HG02943 (cell line): ENCODE data around the gene THRB.
"Not testable (repeated sequence)": the region's sequence is repeated elsewhere in the genome, so short reads cannot be mapped to it uniquely, and the experiment has no call there.

Source experiments
- ATAC-seq: cut with Tn5 transposase; IDR thresholded peaks from one replicate; pipeline ENCODE4 v1.9.1; 2021; ENCODE audit warnings: mild to moderate bottlenecking, low read depth, moderate library complexity; ENCODE audit not compliant: unreplicated experiment

THRB gene

DNA sequence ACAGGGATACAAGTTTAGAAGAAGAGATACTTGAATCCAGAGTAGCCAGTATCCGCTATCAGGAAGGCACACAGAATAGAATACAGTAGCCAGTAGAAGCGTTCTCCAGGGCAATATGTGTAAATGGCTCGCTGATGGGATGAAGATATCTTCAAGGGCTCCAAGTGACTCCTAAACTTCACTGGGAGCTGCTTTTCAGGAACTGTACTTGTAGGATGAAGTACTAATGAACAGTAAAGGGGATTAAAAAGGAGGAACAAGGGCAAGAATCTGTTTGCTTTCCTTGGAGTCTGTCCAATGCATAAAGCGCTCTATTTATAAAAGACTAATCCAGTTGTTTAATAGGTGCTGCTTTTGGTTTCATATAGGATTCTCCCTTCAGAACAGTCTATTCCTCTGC lies 78.4 kb downstream of the THRB start:
- ATAC-seq, result no peak

DNA sequence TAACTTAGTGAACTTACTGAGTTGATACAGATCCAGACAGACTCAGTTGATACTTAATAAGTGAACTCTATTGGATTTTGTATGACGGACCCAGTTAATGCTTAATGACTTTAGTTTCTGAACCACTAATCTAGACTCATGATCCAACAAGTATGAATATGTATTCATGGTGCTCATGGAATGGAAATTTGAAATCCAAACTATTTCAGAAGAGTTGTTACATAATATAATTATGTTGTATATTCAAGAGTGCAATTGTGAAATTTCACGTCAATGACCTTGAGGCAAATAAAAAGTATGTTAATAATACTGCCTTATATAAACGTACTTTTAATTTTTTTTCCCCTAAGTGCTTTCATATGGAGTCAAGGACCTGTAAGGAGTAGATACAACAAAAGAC lies 78.8 kb downstream of the THRB start:
- no peak for ATAC-seq

DNA sequence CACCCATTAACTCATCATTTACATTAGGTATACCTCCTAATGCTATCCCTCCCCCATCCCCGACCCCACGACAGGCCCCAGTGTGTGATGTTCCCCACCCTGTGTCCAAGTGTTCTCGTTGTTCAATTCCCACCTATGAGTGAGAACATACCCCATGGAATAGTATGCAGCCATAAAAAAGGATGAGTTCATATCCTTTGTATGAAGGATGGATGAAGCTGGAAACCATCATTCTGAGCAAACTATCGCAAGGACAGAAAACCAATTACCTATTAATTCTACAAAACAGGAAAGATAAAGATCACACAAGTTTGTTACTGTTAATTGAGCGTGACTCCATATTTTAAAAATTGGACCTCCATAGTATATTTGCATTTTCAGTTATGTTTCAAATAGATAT lies 81.0 kb downstream of the THRB start:
- ATAC-seq, result not testable (repeated sequence)

DNA sequence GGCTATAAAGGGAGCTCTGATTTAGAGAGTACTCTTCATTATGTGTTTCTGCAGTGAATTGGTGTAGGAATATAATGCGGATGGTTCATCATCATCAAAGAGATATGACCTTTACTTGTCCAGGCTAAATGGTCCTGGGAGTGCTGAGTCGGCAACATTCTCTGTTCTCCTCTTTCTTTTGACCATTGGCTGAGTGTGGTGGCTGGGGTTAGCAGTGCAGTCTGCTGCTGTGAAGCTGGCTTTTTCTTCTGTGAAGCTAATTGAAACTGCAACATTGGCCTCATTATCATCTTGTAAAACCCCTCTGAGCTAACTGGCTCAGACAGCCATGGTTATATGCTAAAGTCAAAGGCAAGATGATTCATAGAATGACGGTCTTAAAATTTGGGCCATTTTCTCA lies 83.8 kb downstream of the THRB start:
- no peak for ATAC-seq

DNA sequence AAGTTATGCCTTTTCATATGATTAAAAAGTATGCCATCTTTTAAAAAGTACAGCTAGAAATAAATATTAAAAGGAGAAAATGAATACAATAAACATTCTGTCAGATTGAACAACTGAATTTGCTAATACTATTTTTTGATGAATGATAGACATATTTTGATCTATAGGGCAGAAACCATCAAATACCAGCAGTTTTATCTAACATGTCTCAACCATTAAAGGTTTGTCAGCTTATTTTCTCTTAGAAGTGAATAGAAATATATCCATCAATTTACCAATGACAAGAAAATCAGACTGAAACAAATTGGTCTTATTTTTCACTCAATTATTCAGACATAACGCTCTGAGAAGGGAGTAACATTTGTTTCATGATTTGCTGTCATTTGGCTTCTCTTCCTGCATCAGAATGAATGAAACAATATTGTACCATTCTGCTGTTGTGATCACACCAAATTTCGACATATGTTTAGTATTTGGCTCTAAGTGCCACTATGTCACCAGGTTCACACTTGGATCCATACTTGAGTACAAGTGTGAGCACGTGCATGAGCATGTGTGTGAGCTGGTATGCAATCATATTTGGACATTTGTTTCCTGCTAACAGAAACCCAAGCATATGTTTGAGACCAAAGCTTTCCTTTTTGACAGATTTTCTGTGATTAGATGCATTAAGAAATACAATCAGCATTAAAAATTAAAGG lies 86.5 kb downstream of the THRB start:
- no peak for ATAC-seq

DNA sequence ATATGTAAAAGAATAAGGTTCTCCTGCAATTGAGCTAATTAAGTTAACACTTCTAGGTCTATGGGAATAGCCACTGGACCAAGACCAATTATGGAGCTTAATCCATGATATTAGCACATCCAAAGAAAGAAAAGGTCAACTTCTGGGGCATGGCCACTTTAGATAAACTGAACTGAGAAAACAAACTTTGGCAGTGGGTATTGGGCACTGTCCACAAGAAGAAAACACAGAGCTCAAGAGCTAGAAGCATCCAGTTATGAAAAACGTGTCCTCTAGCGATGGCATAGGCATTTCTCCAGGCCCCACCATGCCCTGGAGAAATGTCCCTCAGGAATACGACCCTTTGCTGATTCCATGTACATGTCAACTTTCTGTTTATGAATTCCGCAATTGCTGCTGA lies 87.8 kb downstream of the THRB start:
- no peak for ATAC-seq

DNA sequence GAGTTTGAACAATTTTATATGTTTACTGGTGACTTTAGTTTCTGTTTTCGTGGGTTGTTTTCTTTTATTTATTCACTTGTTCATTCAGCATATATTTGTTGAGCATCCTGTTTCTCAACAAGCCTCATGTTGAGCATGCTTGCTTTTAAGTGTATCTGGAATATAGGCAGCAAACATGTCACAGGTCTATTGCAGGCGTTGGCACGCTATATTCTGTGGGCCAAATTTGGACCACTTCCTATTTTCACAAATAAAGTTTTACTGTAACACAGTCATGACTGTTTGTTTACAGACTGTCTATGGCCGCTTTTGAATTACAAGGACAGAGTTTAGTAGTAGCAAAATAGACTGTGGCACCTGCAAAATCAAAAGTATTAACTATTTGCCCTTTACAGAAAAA lies 89.6 kb downstream of the THRB start:
- no peak for ATAC-seq

DNA sequence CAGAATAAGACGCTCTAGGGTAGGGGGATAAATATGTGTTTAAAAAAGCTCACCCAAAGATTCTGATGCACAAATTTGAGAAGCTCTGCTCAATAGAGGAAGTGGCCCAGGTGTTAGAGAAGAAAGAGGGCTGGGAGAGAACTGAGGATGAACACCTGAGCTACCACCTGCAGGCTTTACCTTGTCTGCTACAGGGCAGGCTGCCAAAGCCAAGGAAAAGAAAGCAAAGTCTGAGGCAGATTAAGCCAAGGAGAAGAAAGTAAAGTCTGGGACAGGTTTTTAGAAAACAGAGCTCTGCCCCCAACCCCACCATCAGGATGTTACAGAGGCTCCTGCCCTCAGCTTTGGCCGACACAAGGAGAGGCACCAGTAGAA lies 92.9 kb downstream of the THRB start:
- ATAC-seq, result no peak

DNA sequence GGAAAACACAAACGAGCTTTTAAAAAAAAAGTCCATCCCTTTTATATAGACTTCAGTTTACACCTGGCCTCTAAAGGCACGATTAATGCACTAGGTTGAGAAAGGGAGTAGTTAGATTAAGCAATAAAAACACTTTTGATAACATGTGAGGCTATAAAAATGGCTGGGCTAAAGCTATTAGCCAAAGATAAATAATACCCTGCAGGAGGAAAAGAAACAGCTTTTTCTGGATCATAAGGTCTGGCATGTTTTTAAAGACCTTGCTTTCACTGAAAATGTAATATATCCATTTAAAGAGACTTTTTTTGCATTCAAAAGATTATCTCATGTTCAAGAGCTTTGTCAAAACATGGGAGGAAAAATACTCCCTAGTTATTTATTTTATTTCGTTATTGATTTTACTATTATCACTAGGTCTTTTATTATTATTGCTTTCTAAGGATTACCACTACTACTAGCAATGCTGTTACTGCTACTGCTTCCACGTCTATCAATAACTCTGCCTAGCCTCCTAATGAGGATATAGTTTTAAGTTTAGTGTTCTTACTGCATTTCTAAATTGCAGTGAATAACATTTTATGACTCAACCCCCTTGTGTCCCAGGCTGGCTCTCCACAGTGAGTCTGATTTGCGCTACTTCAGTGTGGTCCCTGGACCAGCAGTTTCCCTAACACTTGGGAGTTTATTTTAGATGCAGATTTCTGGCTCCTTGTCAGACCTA lies 93.4 kb downstream of the THRB start:
- no peak for ATAC-seq

DNA sequence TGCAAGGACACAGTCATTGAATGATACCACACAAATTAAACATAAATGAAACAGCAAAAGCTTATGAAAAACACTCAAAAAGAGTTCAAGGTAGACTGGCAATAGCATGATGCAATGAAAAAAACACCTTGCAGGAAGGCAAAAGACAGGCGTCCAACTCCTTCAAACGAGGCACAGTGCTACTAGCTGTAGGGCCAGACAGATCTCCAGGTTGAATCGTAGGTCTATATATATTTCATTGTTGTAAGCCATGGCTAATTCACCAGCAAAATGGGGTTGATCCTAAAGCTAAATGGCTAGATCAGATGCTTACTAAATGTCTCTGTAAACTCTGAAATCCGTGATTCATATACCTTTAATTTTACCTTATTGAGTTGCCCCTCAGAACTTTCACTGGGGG lies 94.2 kb downstream of the THRB start:
- ATAC-seq, result no peak

DNA sequence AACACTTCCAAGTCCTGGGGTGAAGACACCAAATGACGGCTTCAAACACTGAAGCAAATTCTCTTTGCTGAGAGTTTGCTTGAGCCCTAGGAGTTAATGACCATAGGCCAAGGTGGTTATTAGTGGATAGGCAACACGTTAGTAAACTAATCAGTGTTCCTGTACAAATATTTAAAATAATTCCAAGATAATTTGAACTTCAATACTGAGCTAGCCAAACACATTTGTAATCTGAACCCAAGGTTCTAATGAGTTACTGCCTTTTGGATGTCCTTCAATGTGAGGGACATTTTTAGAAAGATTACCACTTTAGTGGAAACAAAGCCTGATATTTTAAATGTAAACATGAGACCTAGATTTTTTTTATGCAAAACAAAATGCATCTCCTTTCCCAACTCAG lies 94.6 kb downstream of the THRB start:
- no peak for ATAC-seq

DNA sequence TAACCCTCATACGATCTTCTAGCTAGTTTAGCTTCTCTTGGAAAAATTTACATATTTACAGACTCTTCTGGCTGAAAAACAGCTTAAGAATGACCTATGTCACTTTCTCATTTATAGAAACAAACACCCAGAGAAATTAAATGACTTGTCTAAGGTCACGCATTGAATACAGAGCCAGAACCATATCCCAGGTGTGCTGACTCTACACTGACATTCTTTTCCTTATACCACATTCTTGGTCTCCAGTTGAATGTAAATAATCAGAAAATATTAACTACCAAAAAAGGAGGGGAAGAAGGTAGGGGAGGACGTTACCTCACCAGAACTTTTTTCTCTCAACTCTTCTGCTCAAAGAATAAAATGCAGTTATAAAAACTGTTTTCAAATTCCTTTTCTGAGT lies 95.0 kb downstream of the THRB start:
- no peak for ATAC-seq

DNA sequence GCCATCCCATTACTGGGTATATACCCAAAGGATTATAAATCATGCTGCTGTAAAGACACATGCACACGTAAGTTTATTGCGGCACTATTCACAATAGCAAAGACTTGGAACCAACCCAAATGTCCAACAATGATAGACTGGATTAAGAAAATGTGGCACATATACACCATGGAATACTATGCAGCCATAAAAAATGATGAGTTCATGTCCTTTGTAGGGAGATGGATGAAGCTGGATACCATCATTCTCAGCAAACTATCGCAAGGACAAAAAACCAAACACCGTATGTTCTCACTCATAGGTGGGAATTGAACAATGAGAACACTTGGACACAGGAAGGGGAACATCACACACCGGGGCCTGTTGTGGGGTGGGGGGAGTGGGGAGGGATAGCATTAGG lies 95.9 kb downstream of the THRB start:
- not testable (repeated sequence) for ATAC-seq

DNA sequence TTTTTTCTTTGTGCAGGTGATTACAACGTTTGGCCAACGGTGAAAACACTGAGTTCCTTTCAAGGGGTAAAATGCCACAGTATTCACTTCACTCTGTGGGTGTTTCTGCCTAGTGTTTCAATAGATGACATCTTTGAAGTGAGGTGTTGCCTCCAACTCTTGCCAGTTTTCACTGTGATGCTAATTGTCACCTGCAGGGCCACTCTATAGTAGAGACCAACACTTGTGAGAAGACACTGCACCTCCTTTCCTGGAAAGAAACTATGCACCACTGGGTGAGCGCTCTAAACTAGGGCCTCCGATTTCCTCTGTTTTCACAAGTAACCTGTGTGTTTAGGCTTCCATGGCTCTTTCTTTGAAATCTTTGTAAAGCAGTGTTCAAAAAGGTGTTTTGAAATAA lies 98.3 kb downstream of the THRB start:
- no peak for ATAC-seq

DNA sequence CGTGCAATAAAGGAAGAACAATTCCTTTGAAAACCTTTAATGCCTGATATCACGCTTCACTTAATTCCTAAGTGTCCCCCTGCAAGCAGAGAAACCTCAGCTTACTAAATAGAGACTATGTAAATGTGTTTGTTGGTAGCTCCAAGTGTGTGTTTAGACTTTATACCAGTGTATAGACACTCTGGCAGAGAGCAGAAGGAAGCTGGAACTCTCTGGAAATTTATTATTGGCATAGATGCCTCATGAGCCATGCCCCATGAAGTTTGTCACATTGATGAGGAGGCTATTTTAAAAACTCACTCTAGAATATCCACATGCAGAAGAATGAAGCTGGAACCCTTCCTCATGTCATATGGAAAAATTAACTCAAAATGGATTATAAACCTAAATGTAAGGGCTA lies 99.9 kb downstream of the THRB start:
- ATAC-seq, result no peak

DNA sequence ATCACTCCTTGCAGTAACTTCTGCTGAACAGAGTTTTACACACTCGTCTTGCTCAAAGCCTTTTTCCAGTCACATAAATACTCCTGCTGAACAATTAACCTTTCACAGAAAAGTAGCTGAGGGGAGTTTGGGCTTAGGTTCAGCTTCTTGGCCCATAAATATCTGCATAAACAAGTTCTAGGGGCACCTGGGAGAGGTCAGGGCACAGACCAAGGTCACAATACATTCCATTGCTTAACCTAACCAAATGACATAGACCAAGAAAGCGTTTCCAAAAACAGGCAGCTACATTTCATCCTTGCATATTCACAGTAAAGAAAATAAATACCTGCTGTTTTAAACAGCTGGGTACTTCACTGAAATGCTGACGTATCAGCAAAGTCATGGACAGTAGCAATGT lies 101.3 kb downstream of the THRB start:
- no peak for ATAC-seq

DNA sequence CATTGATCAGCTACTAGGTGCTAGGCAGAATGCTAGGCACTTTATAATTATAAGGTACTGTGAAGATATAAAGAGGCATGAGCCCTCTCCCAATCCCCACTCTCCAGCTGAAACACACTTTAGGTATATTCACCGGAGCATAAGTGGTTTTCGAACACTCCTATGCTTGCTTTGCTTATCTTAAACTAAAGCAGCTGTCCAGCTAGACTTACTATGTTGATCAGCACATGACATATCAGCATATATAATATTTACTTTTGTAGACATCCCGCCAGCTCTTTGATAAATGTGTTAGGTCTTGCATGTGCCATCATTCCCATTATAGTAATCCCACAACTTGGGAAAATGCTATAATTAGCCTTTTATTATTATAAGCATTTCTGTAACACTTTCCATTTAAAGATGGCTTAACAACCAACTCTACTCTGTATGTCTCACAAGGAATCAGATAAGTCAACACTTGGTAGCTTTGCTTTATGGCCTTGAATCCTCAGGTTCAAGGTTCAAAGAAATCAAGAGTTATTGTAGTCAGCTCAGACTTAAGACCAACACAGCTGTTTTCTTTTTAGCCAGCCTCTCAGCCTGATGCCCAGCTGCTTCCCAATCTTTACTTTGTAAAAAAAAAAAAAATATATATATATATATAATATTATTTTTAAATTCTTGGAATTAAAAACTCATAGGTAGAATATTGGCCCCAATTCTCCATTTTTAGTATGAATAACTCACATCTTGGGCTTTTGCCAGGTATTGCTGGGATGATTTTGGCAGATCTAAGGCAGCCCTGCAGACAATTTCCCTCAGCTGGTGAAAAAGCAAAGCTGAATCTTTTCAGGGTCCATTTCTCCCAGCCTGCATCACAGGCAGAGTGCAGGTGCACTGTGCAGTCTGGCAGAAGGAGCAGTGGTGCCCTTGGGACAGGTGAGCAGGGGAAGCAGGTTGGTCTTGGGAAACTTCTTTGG lies 104.2 kb downstream of the THRB start:
- ATAC-seq, result no peak

DNA sequence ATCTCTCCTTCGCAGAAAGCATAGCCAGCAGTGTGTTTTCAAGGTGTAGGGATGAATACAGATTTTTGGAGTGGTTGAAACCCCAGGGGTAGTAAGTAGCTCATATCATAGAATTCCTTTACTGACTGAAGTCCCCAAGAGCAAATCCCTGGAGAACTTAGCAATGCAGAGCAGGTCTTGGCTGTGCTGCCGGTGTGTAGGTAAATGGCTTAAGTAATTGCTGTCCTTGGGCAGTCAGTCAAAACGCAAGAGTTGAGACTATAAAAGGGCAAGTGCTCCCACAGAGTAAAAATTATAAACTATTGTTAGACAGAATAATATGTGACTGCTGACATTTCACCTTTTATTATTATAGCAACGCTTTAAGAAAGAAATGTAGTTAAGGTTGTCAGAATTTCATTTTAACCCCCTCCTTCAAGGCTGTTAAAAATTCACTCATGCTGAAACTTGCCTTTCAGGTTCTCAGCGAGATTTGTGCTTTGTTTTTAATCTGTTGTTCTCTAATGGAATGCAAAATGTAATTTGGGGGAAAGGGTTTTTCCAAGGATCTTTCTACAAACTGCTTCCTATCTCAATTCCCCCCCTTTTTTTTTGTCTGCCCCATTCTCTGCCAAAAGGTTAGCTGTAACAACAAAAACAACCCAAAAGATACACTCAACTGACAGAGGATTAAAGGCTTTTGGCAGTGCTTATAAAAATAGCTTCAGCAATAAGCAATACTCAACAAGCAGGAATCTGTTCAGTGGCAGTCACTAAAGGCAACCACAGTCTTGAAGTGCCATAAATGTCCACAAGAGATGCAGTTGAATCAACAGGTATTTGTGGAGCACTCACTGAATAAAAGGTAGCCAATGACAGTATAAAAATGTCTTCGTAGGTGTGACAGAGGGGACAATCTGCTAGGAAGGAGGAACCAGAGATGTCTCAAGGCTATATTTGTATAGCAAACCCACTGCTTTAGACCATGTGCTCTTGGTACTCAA lies 105.3 kb downstream of the THRB start:
- no peak for ATAC-seq

DNA sequence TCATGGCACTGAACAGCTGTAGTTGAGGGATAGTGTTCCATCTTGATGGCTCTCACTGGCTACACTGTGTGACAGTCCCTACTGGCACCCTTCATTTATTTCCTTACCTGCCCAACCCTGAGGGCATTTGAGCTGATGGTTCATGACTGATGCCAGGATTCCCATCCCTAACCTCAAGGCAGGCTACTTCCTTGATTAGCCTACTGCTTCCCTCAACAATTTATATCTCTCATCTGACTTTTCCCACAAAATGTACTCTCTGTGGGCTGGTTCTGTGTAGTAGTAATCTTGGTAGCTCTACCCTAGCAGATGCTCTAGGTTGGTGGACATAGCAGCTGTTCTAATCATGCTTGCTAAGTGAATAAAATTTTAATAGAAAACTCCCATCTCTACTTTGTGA lies 106.0 kb downstream of the THRB start:
- ATAC-seq, result no peak

DNA sequence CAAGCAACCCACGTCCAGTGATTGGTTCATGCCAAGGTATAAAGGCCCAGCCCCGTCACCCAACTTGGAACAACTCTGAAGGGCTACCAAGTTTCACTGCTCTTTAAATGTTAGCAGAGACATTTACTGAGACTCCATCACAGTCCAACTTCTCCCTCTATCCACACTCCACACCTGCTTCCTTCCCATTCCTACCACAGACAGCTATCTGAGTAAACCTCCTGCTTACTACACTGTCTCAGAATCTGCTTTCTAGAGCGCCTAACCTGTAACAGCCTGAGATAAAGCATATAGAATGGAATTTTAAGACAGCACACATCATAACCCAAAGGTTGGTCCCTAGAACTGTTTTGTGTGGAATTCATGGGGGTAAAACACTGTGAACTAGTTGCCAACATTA lies 106.5 kb downstream of the THRB start:
- no peak for ATAC-seq
